Measurements from ENCODE around the gene KIF14.
"Not testable (repeated sequence)": the region's sequence is repeated elsewhere in the genome, so short reads cannot be mapped to it uniquely, and the experiment has no call there.

KIF14 gene

DNA sequence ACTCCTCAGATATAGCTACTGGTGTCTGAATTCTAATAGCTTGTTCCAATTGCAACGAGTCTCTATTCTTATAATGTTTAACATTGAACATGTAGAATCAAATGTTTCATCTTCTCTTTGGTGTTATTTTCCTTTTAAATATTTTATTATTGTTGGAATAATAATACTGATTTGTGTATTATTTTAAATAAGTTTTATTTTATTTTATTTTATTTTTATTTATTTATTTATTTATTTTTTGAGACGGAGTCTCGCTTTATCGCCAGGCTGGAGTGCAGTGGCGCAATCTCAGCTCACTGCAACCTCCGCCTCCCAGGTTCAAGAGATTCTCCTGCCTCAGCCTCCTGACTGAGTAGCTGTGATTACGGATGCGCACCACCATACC is 10.0 kb upstream of the KIF14 start:
- not testable (repeated sequence) for DNase-seq

DNA sequence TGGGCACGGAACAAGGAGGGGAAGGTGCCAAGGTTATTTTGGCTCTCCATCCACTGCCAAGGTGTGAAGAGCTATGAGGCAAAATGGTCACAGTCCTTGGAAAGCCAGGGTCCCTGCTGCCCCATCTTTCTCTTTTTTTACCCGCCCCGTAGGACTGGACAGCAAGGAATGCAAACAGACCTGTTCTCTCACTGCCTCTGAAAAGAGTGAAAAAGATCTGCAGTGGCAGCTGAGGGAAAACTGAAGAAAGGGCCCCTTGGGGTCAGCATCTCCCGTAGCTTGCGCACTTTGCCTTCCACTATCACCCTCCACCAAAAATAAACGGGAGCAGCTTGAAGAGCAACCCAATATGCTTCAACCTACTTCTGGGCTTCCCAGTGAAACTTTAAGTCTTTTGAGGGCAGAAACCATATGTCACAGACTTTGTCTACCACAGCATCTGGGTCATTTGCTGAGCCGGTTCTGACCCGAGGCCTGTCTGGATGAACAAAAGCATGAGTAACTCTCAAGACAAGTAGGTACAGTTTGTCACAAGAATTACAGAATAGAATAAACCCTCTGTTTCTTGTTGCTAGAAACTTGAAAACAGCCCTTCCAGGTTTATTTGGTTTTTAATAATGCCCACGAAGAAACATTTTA is 9.4 kb upstream of the KIF14 start:
- no peak for DNase-seq

DNA sequence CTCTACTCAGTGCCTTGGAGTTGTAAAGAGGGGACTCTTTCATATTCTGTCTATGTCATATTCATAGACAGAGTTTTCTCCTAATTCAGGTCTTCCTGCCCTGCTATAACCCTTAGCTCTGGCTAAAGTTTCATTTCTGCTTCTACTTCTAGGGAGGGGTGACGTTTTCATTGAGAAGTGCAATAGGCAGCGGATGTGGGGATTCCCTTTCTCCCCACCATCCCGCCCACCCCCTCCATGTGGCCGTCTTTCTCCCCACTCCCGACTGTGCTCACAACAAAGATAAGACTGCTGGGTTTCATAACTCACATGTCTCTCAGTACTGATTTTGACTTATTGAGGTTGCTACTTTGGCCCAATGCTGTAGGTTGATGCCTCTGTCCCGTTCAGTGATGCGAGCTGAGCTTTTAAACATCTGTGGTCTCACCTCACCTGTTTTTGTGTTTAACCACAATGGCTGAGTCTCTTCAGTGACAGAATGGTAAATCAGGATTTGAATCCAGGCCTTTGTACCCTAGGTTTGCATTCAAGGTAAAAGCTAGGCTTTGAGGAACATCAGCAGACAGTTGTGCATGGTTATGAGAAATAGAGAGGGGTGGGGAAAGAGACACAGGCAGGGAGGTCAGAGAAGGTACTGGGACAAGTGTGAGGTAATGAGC is 7.8 kb upstream of the KIF14 start:
- peak; percentile 95 for DNase-seq

DNA sequence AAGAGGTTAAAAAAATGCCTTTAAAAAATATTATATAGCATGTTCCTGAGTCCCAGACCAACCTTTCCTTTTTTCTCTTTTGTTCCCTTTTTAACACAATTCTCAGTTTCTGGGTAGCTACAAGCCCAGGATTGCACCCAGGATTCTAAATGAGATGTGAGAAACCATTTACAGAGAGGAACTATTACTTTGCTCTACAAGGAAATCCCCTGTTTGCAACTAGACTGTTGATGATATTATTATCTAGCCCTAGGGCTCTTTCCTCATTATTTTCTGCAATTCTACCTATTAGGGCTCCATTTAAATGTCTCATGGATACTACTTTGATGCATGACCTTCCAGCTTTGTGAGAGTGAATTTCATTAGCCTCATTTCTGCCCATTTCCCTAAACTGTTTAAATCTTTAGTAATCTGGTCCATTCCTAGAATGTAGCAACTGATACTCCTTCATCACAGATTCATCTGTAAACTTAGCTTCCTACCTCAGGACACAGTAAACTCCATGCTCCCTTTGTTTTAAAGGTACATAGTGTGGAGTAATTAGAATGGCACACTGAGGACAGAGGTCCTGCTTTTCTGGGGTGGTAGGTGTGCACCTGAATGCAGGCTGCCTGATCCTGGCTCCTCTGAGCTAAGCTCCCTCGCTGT is 7.1 kb upstream of the KIF14 start:
- DNase-seq = peak; percentile 91

DNA sequence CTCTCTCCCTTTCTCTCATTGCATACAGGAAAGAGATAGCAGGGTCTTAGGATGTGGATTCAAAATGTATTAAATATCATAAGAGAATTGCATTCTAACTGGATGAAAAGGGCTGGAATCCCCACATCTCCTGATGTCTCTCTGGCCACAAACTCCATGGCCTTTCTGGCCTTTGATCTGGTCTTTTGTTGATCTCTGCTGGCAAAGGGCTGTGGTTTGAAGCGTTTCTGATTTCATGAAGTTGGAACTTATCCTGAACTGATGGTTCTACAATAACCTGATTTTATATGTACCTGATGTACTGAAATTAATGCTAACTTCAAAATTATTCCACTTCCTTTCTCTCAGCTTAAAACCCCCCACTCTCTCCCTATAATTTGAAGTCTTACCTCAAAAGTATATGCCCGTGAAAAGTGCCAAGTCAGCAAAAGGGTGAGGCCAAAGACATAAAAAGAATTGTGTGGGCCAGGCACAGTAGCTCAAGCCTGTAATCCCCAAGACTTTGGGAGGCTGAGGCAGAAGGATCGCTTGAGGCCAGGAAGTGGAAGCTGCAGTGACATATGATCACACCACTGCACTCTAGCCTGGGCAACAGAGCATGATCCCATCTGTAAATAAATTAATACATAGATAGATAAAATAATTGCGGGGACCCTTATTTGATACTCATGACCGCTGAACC is 6.4 kb upstream of the KIF14 start:
- peak; percentile 40 for DNase-seq

DNA sequence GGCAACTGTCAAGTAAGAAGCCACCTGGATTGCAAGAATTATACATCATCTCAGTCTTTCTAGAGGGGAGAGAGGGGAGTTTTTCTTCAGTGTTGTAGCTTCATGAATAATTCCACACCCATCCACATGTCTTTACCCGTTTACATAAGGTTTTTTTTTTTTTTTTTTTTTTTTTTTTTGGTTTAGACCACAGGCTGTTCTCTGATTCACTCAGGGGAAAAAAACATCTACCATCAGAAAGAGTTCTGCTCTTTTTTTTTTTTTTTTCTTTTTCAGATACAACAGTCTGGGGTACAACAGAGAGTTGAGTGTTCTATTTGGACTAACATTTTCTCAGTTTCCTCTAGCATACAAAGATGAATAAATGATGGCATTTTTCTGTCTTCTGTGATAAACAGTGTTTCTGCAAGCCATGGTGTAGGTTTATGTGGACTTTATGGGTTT is 4.9 kb upstream of the KIF14 start:
- DNase-seq = peak; percentile 58

DNA sequence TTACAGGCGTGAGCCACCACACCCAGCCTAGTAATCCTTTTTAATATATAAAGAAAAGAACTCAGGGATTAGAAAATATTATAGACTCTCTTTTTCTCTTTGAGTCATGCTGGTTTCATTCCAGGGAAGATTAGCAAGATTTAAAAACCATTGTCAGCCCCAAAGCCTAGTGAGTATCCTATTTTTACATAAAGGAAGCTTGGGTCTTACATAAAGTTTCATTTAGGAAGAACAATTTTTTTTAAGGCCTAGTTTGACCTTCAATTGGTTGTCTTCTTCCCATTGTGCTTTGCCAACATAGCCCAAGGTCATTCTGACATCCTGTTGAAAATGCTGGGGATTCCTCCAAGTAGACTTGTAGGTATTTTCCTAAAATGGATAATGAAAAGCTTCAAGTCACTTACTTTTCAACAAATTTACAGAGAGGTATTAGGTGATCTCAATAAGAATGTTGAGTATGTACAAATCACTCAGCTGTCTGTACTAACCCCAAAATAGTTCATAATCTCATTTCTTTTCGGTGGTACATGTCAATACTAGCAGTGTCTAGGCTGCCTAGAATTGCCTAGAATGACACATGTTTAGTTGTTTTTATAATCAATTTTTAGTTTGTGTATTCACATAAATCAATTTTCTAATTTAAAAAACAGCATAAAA is 4.3 kb upstream of the KIF14 start:
- peak; percentile 73 for DNase-seq

DNA sequence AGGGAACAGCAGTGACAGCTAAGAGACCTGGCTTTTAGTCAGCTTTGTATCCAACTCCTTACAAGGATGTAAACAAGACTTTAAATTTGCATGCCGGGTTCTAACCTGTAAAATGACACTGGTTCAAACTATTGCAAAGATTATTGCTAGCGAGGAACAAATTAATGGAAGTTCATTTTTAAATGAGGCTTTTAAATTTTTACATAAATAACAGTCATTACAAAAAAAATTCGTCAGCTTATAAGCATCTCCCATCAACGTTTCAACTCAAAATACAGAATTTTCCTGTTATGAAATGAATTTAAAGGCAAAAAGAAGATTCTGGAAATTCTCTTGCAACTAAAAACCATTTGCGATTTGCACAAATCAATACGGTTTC is 668 bp downstream of the KIF14 start:
- DNase-seq = no peak

DNA sequence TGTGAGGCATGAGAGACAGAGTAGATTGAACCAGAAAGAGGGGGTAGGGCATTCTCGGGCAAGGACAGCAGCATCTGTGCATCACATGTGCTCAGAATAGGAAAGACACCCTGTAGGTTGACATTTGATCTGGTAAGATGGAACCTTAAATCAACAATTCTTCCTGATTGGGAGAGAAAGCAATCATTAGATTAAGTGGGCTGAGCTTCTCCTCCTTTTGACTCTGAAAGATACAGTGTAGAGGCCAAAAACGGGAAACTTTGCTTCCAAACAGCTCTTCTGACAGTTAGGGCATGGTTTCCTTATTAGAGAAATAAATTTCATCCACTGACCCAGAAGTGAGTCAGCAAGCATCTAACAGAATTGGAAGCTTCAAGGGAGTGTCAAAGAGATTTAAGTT is 9.7 kb downstream of the KIF14 start:
- DNase-seq = no peak

DNA sequence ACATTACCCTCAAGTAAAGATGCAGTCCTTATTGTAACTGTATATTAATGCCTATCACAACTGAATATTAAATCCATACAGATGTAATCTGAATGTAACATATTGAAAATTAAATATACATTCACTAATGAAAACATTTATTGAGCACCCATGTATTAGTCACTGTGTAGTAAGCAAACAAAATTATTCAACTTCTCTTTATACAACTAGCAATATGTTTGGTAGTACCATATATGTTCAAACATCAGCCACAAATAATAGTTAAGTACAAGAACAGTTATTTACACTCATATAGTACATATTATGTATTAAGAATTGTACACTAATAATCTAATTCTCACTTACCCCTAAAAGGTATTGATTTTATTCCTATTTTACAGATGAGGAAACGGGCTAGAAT is 17.9 kb downstream of the KIF14 start:
- DNase-seq = no peak

DNA sequence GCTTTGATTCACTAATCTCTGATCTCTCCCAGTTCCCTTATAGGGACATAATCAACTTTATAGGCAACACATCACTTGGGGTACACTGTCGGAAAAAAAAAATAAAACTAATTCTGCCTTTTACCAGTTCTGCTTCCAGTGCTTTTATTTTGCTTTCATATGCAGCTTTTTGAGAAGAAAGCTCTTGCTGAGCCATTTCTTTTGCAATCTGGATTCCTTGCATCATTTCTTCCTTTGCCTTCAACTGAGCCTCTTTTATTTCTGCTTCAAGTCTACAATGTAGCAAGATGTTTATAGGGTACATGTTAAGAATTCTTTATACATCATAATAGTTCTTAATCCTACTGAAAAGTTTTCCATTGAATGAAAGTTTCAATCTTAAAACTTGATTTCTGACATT is 30.6 kb downstream of the KIF14 start:
- peak; percentile 89 for DNase-seq

DNA sequence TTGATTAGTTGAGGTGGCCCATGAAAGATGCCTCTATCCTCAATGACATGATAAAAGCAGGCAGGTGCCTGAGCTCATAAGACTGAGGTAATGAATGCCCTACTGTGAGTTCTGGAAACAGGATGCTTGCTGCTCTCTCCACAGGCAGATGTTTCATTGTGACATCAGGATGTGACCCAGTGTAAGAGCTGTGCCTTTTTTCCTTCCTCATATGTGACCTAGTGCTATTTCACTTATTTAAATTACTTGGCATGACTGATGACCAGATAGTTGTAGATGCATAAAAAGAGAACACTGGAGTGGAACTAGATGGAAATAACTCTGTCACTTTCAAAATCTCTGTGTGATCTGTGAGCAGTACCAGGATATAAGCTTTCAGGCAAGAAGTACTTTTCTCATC is 31.9 kb downstream of the KIF14 start:
- peak; percentile 94 for DNase-seq

DNA sequence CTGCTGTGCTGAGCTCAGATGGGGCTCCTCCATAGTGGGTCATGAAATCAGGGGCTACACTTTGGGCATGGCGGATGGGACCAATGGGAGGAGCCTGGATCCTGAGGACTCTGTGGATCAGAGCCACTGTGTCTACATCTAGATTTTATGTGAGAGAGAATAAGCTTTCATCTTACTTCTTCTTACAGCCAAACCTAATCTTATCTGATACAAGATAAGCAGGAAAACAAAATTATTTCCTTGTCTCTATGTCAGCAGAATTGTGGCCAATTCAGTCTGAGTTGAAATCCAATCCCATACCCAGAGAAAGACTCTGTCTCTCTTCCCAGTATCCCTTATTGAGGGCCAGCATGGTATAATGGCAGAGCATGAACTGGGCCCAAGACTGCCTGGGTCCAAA is 56.2 kb downstream of the KIF14 start:
- DNase-seq = no peak

DNA sequence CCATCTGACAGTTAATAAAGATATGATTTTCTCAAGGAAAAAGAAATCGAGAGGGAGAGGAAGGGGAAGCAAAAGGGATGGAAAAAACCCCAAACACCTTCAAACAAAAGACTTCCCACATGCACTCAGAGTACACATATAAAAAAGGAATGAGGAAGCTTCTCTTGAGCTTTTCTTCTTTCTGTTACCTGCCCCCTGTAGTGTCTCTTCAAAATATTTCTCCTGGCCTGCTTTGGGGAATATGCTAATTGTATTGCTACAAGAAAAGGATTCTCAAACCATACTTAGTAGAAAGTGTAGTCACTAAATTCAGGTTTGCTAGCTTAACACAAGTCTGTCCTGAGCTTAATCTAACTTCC is 58.7 kb downstream of the KIF14 start:
- no peak for DNase-seq

DNA sequence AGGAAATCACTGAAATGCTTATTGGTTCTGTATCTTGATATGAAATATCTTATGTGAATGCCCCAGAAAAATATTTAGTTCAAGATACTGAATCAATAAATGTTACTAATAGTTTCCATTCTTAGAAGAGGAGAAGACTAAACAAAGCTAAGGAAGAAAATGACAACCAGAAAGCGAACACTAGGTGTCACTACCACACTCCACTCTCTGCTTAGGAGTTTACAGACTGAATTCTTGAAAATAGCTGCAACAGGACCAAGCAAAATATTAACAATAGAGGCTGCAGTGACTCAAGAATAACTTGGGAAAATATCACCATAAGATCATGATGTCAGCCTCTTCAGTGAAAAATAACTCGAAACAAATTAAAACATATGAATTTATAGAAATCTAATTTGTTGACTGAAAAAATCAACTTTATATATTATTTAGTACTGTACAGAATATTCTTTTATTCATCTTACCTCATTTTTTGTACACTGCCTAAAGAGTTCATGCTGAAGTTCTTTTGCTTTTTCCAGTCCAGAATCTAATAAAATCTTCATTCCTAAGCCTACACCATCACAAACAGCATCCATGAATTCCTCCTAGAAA is 61.6 kb downstream of the KIF14 start:
- peak; percentile 56 for DNase-seq

DNA sequence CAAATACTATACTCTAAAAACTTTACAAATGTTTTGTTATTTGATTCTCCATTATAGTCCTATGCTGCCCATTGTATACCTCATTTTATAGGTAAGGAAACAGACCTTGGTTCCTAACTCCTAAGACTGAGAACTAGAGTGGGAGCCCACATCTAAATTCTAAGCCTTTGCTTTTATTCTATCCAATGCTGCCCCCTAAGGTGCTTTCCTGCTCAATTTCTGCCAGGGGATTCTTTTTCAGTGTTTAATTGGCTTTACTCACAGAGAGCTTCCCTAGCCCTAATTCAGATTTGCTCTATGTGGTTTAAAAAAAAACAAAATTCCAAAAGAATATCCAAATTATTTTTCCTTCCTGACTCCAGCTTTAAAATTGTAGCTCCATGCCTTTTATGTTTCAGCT is 64.5 kb downstream of the KIF14 start:
- no peak for DNase-seq

DNA sequence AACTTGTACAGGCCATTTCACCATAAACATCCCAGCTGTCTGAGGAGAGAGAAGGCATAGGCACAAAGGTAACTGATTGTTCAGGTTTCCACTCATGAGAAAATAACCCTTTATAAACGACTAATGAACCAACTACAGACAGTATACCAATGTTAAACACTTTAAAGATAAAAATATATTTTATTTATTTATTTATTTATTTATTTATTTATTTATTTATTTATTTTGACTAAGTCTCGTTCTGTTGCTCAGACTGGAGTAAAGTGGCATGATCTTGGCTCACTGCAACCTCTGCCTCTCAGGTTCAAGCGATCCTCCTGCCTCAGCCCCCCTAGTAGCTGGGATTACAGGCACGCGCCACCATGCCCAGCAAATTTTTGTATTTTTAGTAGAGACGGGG is 67.8 kb downstream of the KIF14 start:
- DNase-seq = not testable (repeated sequence)

DNA sequence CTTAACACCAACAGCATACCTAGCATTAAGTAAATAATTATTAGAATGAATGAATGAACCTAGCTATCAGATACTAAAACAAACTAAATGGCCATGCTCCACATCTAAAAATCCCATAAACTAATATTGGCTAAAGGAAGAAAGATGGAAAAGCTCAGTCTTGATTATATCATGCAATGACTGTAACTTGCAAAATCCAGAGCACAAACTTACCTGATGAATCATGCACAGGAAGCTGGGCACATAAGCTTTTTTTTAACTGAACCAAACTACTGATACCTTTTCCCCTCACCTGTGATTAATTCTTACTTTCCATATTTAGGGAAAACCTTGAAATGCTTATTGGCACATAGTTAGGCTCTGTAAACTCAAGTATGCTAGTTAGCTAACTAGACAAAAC is 70.2 kb downstream of the KIF14 start:
- no peak for DNase-seq

DNA sequence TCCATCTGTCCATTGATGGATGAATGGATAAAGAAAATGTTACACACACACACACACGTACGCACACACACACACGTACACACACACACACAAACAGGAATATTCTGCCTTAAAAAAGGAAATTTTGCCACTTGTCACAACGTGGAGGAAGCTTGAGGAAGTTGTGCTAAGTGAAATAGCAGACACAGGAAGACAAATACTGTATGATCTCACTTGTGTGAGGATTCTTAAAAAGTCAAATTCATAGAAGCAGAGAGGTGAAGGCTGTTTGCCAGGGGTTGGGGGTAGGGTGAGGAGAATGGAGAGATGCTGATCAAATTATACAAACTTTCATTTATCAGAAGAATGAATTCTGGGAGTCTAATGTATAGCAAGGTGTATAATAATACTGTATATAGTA is 73.2 kb downstream of the KIF14 start:
- DNase-seq = no peak

DNA sequence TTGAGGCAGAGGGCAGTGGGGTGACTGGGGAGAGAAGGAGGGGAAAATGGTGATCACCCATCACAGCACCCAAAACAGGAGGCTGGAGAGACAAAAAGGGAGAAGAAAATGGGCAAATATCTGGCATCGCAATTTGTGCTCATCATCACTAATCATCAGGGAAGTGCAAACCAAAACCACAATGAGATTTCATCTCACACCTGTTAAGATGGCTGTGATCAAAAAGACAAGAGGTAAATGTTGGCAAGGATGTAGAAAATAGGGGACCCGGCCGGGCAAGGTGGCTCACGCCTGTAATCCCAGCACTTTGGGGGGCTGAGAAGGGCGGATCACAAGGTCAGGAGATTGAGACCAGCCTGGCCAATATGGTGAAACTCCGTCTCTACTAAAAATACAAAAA is 74.0 kb downstream of the KIF14 start:
- DNase-seq = no peak

DNA sequence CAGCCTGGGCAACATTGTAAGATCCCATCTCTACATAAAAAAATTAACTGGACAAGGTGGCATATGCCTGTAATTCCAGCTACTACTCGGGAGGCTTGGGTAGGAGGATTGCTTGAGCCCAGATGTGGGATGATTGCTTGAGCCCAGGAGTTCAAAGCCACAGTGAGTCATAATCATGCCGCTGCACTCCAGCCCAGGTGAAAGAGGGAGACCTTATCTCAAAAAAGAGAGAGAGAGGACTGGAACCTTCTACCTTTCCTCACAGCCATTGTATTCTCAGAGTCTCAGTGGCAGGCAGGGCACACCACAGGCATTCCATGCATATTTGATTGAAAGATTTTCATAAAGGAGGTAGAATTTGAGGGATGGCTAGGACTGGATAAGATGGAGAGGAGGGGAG is 78.4 kb downstream of the KIF14 start:
- DNase-seq = no peak

DNA sequence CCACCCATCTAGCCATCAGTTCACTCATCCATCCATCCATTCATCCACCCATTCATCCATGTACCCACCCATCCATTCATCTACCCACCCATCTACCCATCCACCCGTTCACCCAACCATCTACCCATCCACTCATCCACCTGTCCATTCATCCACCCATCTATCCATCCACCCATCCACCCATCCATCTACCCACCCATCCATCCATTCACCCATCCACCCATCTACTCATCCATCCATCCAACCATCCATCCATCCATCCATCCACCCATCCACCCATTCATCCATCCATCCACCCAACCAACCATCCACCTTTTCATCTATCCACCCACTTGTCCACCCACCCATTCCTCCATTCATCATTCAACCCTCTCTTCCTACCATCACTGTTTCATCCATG is 80.3 kb downstream of the KIF14 start:
- no peak for DNase-seq

DNA sequence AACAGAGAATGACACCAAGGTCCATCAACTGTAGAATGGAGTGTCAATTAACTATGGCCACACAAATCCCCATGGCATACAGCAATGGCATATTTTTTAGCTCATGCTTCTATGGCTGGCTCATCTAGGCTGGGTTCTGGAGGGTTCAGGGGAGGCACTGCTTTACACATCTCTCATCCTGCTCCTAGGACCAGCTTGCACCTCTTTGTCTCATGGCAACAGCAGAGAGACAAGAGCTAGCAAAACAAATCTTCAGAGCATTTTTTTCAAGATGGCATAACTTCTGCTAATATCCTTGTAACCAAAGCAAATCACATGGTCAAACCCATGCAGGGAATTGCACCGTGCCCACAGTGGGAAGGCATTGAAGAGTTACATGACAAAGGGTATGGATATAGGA is 82.4 kb downstream of the KIF14 start:
- no peak for DNase-seq
